Measurements from ENCODE around the gene KLHL35. TPM values are rescaled to one million over a fixed set of nuclear protein-coding genes. Genes with fewer than 3 reads are reported as not detected.

The KLHL35 gene
- total RNA-seq, 1 experiment from 2014 or later, result 0.83 TPM

- Histone ChIP-seq H3K18ac (ENCODE audit: insufficient read length, low read depth, low read length) (no peak overlapping the region), H3K4me1 (ENCODE audit: insufficient read depth, low read length) (no peaks in the 10 kb centered on the region), H3K27ac (ENCODE audit: insufficient read length, low read depth, low read length) (no peak overlapping the region), H4K91ac (ENCODE audit: insufficient read length, low read depth, low read length) (no peak overlapping the region), H3K79me2 (ENCODE audit: insufficient read depth, low read length) (no peaks in the 10 kb centered on the region), H3K23me2 (ENCODE audit: insufficient read length, low read depth, low read length, poor library complexity, severe bottlenecking) (no peaks in the 10 kb centered on the region), H2BK5ac (ENCODE audit: insufficient read length, low read length) (no peak overlapping the region), H2BK20ac (ENCODE audit: low read depth, low read length, poor library complexity, severe bottlenecking) (no peak overlapping the region), H3T11ph (ENCODE audit: low read length) (no peak overlapping the region), H4K8ac (replicated peaks; ENCODE audit: insufficient read length, low read depth, low read length) (no peak overlapping the region), H3K9me3 (ENCODE audit: control insufficient read depth, low read depth, low read length) (no peaks in the 10 kb centered on the region), H3K4ac (ENCODE audit: low read depth, low read length) (no peak overlapping the region), H2AFZ (ENCODE audit: low read length) (no peak overlapping the region), H3K79me1 (ENCODE audit: insufficient read depth, low read depth, low read length, poor library complexity, severe bottlenecking) (no peaks in the 10 kb centered on the region), H3K27me3 (ENCODE audit: insufficient read depth, low read length) (no peaks in the 10 kb centered on the region), H3K4me2 (ENCODE audit: insufficient read depth, insufficient read length, low read length) (no peak overlapping the region), H2AK5ac (ENCODE audit: insufficient read length, low read length) (no peak overlapping the region), H4K20me1 (ENCODE audit: control insufficient read depth, insufficient read depth, insufficient read length) (no peaks in the 10 kb centered on the region), H3K9ac (ENCODE audit: extremely low read depth, insufficient read length, low read length) (no peak overlapping the region), H4K5ac (ENCODE audit: insufficient read length, low read depth, low read length) (no peak overlapping the region), H2BK12ac (ENCODE audit: insufficient read length, low read depth, low read length) (no peak overlapping the region), H3K23ac (ENCODE audit: insufficient read length, low read depth, low read length) (no peak overlapping the region), H2BK15ac (ENCODE audit: low read depth, low read length) (no peak overlapping the region), H2BK120ac (ENCODE audit: low read depth, low read length, poor library complexity, severe bottlenecking) (no peak overlapping the region), H3K56ac (ENCODE audit: insufficient read length, low read depth, low read length) (no peak overlapping the region), H3K14ac (ENCODE audit: insufficient read depth, low read length) (no peak overlapping the region)
- no peaks in the 10 kb centered on the region for H3K36me3 Mint-ChIP-seq (ENCODE audit: insufficient read depth in 1 of 3, low read depth in 3 of 3)
- no peak overlapping the region; a peak in 1 of 5 replicates for H3K4me3 Mint-ChIP-seq
- no peaks in the 10 kb centered on the region; a peak in 1 of 5 replicates for H3K9me3 Mint-ChIP-seq
- peaks cover 20 to 36% of the 10 kb centered on the region in 2 experiments for H3K4me1 Mint-ChIP-seq
- no peak for TF ChIP-seq CTCF (conservative IDR thresholded peaks at IDR 0.05)
- no peak for DNase-seq
- WGBS (ENCODE audit: extremely low coverage, insufficient read length, low lambda C conversion rate), result no CpG with 5 or more reads among the region's 1 CpG
- H3K27me3 Mint-ChIP-seq (ENCODE audit: low read depth), result no peaks in the 10 kb centered on the region; the same call in 1 of the 2 replicates
- H3K27ac Mint-ChIP-seq, result no peak overlapping the region; a peak in 1 of 7 replicates
Observed at GRCh38 chr11:75474240-75474639, 41.2 kb upstream of the KLHL35 start.
